Tibial nerve (tissue), 4 donors: ENCODE results near the gene NTM. TPM values are rescaled to one million over a fixed set of nuclear protein-coding genes. Genes with fewer than 3 reads are reported as not detected.

Experiments
- DNase-seq, 2 donors: peaks; one replicate each; pipeline ENCODE4 v3.0.0-alpha.2; 2019; ENCODE audit warnings: low spot score in 2 of 2
- H3K27ac ChIP-seq, 4 donors: fragments of 200-600 bp; sonication (generic) in 3 of 4; one replicate each; pipeline ENCODE4 v1.5.1; 2017 to 2019; ENCODE audit warnings: mild to moderate bottlenecking in 1 of 4
- H3K27me3 ChIP-seq, 2 donors: fragments of 200-600 bp; sonication (generic) in 1 of 2; one replicate each; pipeline versions ENCODE4 v1.5.1 to v1.6.0; 2017 to 2019
- H3K36me3 ChIP-seq, 3 donors: fragments of 200-600 bp; sonication (generic); one replicate each; pipeline ENCODE4 v1.5.1; 2018 to 2019
- H3K4me1 ChIP-seq, 4 donors: fragments of 200-600 bp; sonication (generic) in 3 of 4; one replicate each; pipeline ENCODE4 v1.5.1; 2017 to 2019
- H3K4me3 ChIP-seq, 4 donors: fragments of 200-600 bp; sonication (generic) in 3 of 4; one replicate each; pipeline ENCODE4 v1.5.1; 2017 to 2019; ENCODE audit warnings: mild to moderate bottlenecking in 1 of 4, moderate library complexity in 1 of 4
- H3K9me3 ChIP-seq, 4 donors: fragments of 200-600 bp; sonication (generic) in 3 of 4; one replicate each; pipeline ENCODE4 v1.5.1; 2017 to 2019
- EP300 ChIP-seq, 2 donors: sonication (generic); formaldehyde crosslinking; IDR thresholded peaks; one replicate each; pipeline ENCODE4 v1.6.1; 2017; ENCODE audit warnings: antibody characterized with exemption in 2 of 2, mild to moderate bottlenecking in 1 of 2
- POLR2A ChIP-seq, 2 donors: fragments of 450-650 bp; IDR thresholded peaks; one replicate each; pipeline ENCODE4 v1.6.1; 2017; ENCODE audit warnings: antibody characterized with exemption in 2 of 2, mild to moderate bottlenecking in 2 of 2, moderate library complexity in 2 of 2
- WGBS, 2 donors: methylation state at CpG; one replicate each; pipeline ENCODE4 v1.1.5; 2018; 5-methylcytosine and 5-hydroxymethylcytosine counted together
- total RNA-seq, 4 donors: library from RNA; depleted of rRNA; stranded (reverse); fragments of >200 nt; gene quantifications; one replicate each; pipeline ENCODE4 v1.1.0, GENCODE V29; 2016
- TF ChIP-seq, protein P1 (sequence below), 5 experiments: fragments of 200-600 bp in 3 of 5; fragments of 450-650 bp in 2 of 5; sonication (generic) in 3 of 5; IDR thresholded peaks; one replicate each; pipeline ENCODE4 v1.5.1; 2016 to 2019; ENCODE audit warnings: antibody characterized with exemption in 5 of 5, mild to moderate bottlenecking in 3 of 5, moderate library complexity in 2 of 5

Gene NTM
- total RNA-seq, 4 donors from 2014 or later = 3.7 to 11.4 (median 10.8) TPM

DNA sequence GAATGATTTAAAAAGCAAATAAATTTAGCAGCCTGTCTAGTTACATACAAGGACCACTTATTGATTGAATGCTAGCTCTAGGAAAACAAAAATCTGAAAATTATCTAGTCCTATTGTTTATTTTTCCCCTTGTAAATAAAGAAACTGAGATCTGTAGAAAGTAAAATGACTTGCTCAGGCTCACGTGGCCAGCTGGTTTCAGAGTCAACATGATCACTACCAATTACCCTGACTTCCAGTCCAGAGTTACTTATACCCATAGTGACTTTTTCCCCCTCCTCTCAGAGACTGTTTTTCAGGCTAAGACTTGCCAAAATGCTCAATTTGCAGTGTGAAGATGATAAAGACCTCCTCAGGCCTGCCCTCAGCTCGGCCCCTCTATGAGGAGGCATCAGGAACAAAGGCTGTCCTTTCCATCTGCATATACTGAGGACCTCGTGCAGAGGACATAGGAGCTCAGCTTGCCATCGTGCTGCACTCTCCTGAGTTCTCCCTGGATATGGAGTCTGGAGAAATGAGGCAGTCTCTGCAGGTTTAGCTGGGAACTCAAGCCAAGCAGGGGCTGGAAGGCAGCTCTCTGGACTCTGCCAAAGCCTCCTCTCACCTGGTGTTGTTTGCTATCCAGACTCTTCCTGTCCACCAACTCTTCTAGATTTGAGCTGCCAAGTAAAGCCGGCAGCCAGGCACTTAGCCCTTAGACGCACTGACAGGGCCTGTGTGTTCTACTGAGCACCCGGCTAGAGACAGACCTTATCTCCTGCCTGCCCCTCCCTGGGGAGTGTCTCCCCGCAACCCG, 883.3 kb downstream of the NTM start:
- peaks cover 0 to 9% (median 0%) of the 10 kb centered on the region in 4 donors for H3K9me3 ChIP-seq
- no peaks in the 10 kb centered on the region for H3K4me1 ChIP-seq
- WGBS, 2 donors = 84 to 86% methylated on average over 9 of the region's 9 CpGs
- no peak for TF ChIP-seq EP300 (IDR thresholded peaks at IDR 0.05)
- no peaks in the 10 kb centered on the region for H3K27me3 ChIP-seq
- no peaks in the 10 kb centered on the region for H3K36me3 ChIP-seq
- H3K27ac ChIP-seq = no peak overlapping the region
- no peak for DNase-seq
- no peak overlapping the region for H3K4me3 ChIP-seq

GRCh38 chr11:132254906-132255305, 884.5 kb downstream of the NTM start:
- Histone ChIP-seq H3K9me3 (peaks cover 0 to 9% (median 0%) of the 10 kb centered on the region in 4 donors), H3K4me3 (no peak overlapping the region), H3K36me3 (no peaks in the 10 kb centered on the region), H3K4me1 (no peaks in the 10 kb centered on the region), H3K27me3 (no peaks in the 10 kb centered on the region), H3K27ac (no peak overlapping the region)
- DNase-seq = no peak
- 67 to 68% methylated on average over 1 of the region's 1 CpG for WGBS, 2 donors
- TF ChIP-seq POLR2A (IDR thresholded peaks at IDR 0.05) = no peak
- TF ChIP-seq, protein P1, sequence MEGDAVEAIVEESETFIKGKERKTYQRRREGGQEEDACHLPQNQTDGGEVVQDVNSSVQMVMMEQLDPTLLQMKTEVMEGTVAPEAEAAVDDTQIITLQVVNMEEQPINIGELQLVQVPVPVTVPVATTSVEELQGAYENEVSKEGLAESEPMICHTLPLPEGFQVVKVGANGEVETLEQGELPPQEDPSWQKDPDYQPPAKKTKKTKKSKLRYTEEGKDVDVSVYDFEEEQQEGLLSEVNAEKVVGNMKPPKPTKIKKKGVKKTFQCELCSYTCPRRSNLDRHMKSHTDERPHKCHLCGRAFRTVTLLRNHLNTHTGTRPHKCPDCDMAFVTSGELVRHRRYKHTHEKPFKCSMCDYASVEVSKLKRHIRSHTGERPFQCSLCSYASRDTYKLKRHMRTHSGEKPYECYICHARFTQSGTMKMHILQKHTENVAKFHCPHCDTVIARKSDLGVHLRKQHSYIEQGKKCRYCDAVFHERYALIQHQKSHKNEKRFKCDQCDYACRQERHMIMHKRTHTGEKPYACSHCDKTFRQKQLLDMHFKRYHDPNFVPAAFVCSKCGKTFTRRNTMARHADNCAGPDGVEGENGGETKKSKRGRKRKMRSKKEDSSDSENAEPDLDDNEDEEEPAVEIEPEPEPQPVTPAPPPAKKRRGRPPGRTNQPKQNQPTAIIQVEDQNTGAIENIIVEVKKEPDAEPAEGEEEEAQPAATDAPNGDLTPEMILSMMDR (IDR thresholded peaks at IDR 0.05) = no peak
- no peak for TF ChIP-seq EP300 (IDR thresholded peaks at IDR 0.05)

DNA sequence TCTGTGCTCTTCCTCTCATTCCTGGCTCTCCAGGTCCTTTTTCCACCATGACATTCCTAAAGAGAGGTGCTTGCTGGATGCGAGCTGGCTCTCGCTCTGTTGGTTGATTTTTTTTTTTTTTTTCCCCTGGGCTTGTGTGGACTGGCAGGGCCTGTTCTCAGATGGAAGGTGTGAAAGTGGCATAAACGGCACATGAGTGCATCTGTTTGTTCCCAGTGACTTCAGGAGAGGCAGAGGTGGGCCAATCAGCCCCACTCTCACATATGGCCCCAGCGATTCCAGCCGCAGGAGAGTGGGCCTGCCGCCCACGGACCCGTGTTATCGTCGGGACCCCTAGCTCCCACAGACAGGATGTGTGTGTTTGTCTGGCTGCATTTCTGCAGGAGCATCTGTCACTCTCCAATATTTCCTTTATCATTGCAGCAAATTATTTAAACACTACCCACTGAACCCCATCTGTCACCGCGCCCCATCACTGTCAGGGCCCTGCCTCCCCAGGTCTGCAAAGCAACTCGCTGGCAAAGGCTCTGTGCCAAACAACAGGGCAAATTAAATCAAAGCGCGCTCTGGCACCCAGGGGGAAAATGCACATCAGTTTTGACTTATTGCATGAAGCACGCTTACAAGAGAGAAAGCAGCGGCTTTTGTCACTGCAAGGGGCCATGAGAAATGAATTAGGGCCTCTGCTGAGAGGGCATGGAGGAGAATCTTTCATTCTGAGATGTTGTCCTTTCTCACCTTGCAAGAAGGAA, 886.3 kb downstream of the NTM start:
- no peak for DNase-seq
- no peak overlapping the region for H3K27ac ChIP-seq
- TF ChIP-seq, protein P1 (IDR thresholded peaks at IDR 0.05) = no peak
- TF ChIP-seq EP300 (IDR thresholded peaks at IDR 0.05) (no peak), POLR2A (IDR thresholded peaks at IDR 0.05) (no peak)
- H3K36me3 ChIP-seq = no peaks in the 10 kb centered on the region
- 80 to 87% methylated on average over 17 of the region's 17 CpGs for WGBS, 2 donors
- no peaks in the 10 kb centered on the region for H3K4me1 ChIP-seq
- no peaks in the 10 kb centered on the region for H3K9me3 ChIP-seq
- H3K4me3 ChIP-seq = no peak overlapping the region
- H3K27me3 ChIP-seq = no peaks in the 10 kb centered on the region

DNA sequence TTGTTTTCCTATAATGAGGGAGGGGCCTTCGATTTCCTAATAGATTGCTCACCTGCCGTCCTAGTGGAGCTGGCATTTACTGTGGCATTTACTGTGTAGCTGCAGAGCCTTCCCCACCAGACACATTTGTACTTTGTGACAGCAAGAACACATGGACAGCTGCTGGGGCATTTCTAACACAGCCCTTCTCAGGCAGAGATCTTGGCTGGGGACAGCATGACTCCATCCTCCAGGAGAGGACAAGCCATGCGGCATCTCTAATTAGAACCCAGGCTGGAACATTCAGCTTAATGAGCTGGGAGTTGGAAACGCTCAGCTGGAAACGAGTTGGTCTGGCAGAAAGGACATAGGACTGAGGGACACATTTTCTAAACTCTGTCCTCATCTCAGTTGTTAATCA, 887.5 kb downstream of the NTM start:
- H3K27me3 ChIP-seq = no peaks in the 10 kb centered on the region
- H3K4me3 ChIP-seq = no peak overlapping the region
- no peak overlapping the region for H3K27ac ChIP-seq
- 84 to 90% methylated on average over 5 of the region's 5 CpGs for WGBS, 2 donors
- TF ChIP-seq, protein P1 (IDR thresholded peaks at IDR 0.05) = no peak
- TF ChIP-seq POLR2A (IDR thresholded peaks at IDR 0.05) (no peak), EP300 (IDR thresholded peaks at IDR 0.05) (no peak)
- DNase-seq = no peak
- no peaks in the 10 kb centered on the region for H3K4me1 ChIP-seq
- no peaks in the 10 kb centered on the region for H3K36me3 ChIP-seq
- H3K9me3 ChIP-seq = no peaks in the 10 kb centered on the region

DNA sequence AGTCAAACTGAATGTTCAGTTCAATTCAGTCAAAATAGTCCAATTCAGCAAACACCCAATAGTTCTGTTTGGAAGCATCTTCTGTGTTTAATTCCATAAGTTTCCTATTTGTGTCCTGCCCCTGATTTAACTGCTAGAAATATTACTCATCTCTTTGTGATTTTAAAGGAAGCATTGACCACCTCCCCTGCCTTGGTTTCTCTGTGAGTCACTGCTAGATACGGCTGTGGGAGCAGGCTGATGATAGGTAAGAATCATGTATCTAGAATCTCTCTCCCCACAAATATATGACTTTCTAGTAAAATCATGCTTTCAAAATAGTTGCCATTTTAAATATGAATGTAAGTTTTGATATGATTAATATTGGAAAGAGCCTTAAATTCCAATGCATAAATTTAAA, 888.5 kb downstream of the NTM start:
- no peak overlapping the region for H3K4me3 ChIP-seq
- no peak overlapping the region for H3K27ac ChIP-seq
- WGBS, 2 donors = 84 to 86% methylated on average over 1 of the region's 1 CpG
- TF ChIP-seq EP300 (IDR thresholded peaks at IDR 0.05) (no peak), POLR2A (IDR thresholded peaks at IDR 0.05) (no peak)
- TF ChIP-seq, protein P1 (IDR thresholded peaks at IDR 0.05) = no peak
- no peaks in the 10 kb centered on the region for H3K9me3 ChIP-seq
- H3K36me3 ChIP-seq = no peaks in the 10 kb centered on the region
- H3K4me1 ChIP-seq = no peaks in the 10 kb centered on the region
- no peaks in the 10 kb centered on the region for H3K27me3 ChIP-seq
- DNase-seq = no peak
